ENCODE results near the gene GABBR2.

GABBR2 gene

DNA sequence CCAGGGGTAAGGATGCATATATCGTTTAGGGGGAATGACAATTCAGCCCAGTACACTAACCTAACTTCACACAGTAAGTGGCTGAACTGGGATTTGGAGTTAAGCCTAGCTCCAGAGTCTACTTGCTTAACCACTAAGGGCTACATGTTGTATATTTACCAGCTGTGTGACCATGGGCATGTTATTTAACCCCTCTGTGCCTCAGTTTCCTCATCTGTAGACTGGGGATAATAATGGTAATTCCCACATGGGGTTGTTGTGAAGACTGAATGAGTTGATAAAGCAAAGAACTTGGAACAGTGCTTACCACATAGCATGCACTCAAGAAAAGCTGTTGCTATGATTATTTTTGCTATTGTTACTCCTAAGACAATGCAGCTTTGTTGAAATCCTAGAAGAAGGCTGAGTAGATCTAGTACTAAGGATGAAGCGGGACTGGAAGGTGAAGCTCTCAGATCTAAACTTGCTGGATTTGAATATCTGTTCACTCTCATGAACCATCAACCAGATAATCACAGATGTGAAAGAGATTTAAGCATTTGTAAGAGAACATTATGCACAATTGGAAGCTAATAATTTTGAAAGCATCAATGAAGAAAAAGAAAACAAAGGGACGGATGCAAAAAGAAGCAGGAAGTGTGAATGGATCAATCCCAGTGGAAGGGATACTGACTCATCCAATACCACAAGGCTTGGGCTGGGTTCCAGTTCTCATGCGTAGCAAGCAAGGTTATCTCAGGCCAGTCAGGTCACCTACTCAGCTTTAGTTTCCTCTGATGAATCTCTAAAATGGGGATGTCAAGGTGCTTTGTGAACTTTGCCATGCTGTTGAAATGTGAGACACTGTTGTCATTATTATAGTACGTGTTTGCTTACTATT, 374.8 kb downstream of the GABBR2 start:
- no peak for FAIRE-seq
- TF ChIP-seq, protein P1, sequence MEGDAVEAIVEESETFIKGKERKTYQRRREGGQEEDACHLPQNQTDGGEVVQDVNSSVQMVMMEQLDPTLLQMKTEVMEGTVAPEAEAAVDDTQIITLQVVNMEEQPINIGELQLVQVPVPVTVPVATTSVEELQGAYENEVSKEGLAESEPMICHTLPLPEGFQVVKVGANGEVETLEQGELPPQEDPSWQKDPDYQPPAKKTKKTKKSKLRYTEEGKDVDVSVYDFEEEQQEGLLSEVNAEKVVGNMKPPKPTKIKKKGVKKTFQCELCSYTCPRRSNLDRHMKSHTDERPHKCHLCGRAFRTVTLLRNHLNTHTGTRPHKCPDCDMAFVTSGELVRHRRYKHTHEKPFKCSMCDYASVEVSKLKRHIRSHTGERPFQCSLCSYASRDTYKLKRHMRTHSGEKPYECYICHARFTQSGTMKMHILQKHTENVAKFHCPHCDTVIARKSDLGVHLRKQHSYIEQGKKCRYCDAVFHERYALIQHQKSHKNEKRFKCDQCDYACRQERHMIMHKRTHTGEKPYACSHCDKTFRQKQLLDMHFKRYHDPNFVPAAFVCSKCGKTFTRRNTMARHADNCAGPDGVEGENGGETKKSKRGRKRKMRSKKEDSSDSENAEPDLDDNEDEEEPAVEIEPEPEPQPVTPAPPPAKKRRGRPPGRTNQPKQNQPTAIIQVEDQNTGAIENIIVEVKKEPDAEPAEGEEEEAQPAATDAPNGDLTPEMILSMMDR (IDR thresholded peaks at IDR 0.05; ENCODE audit: insufficient read depth, missing control alignments): no peak
- DNase-seq (ENCODE audit: insufficient read length, low spot score): no peak

DNA sequence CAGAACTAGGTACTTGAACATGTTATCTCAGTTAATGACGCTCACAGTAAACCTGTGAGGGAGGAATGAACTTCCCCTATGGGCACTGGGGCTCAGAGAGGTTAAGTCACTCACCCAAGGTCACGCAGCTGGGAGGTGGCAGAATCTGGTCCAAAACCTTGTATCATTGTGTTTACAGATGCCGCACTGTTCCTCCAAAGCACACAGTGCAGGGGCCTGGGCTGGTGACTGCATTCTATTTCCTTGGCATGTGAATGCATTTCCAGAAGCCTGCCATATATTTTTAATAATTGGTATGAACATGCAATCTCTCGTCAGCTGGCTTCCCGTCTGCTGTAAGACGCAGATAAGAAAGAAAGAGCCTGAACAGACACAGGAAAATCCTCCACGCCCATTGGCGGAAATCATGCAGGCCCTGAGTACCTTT, 376.3 kb downstream of the GABBR2 start:
- FAIRE-seq: no peak

DNA sequence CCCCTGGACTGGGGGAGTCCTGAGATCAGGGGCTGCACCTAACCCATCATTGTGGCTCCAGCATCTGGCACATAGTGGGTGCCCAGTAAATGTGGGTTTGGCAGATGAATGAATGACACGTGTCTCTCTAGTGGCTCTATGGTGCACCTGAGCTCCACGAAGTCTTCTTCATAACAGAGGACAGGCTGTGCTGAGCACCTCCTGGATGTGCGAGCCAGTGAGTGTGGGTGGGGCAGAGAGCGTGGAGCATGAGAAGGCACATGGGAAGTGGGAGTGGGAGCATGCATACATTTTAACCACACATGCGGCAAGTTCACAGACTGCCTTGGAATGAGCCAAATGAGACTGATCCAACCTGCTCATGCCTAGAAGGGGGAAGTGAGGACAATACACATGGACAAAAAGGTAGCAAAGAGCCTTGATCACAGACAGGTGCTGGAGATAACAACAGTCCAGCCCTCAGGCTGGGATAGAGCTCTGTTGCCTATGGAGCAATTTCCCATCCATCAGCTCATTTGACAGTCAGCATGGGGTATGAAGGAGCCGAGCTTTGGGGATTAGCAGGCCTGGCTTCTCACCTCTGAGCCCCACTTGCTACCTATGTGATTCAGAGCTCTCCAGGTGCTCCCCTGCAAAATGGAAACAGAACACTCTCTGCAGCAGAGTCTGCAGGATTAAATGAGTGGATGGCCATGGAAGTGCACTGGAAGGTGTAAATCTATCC, 377.0 kb downstream of the GABBR2 start:
- DNase-seq (ENCODE audit: insufficient read length, low spot score) (no peak), FAIRE-seq (no peak)
- TF ChIP-seq, protein P1 (IDR thresholded peaks at IDR 0.05; ENCODE audit: insufficient read depth, missing control alignments): no peak

More for the DNA sequence above, 376.3 kb downstream of the GABBR2 start:
- TF ChIP-seq, protein P1 (IDR thresholded peaks at IDR 0.05; ENCODE audit: insufficient read depth, missing control alignments): no peak
- DNase-seq (ENCODE audit: insufficient read length, low spot score): no peak

DNA sequence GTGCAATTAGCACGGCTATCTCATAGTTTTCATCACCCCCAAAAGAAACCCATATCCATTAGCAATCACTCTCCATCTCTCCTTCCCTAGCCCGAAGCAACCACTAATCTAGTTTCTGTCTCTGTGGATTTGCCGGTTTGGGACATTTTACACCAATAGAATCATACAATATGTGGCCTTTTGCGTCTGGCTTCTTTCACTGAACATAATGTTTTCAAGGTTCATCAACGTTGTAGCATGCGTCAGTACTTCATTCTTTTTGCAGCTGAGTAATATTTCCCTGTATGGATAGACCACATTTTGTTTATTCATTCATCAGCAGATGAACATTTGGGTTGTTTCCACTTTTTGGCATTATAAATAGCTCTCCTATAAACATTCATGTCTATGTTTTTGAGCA, 377.9 kb downstream of the GABBR2 start:
- no peak for FAIRE-seq
- no peak for DNase-seq (ENCODE audit: insufficient read length, low spot score)
- TF ChIP-seq, protein P1 (IDR thresholded peaks at IDR 0.05; ENCODE audit: insufficient read depth, missing control alignments): no peak

DNA sequence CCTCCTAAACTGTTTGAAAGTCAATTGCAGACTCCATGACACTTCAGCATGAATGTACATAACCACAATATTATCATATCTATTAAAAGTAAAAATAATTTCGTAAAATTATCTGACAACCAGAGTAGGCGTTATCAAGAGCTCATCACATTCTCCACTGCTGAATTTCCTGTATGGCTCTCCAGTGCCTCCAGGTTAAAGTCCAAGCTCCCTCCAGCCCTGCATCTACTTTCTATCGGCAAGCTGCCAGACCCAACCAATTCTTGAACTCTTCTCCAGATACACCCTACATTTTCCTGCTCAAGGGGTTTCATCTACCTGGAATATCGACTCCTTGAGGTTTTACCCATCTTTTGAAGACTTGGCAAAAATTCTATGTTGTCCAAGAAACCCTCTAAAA, 378.8 kb downstream of the GABBR2 start:
- TF ChIP-seq, protein P1 (IDR thresholded peaks at IDR 0.05; ENCODE audit: insufficient read depth, missing control alignments): no peak
- no peak for DNase-seq (ENCODE audit: insufficient read length, low spot score)
- no peak for FAIRE-seq

DNA sequence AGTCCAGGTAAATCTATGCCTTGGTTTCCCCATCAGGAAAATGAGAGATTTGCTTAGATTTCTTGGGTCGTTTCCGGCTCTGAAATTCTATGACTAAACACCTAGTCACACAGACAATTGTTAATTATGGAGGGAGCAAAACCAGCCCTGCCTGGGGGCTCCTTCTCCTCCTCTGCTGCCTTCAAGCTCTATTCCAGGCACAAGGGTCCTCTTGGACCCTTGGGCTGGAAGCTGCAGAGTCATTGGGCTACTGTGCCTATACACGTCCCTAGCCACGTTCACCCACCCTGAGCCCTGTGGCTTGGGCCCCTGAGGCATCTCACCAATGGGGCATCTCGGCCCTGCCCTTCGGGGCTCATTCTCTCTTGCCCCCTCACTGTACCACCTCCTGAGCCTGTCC, 379.5 kb downstream of the GABBR2 start:
- FAIRE-seq (no peak), DNase-seq (ENCODE audit: insufficient read length, low spot score) (no peak)
- TF ChIP-seq, protein P1 (IDR thresholded peaks at IDR 0.05; ENCODE audit: insufficient read depth, missing control alignments): no peak

All from D721Med (cell line).